ENCODE data around the gene ARID3C.

DNA sequence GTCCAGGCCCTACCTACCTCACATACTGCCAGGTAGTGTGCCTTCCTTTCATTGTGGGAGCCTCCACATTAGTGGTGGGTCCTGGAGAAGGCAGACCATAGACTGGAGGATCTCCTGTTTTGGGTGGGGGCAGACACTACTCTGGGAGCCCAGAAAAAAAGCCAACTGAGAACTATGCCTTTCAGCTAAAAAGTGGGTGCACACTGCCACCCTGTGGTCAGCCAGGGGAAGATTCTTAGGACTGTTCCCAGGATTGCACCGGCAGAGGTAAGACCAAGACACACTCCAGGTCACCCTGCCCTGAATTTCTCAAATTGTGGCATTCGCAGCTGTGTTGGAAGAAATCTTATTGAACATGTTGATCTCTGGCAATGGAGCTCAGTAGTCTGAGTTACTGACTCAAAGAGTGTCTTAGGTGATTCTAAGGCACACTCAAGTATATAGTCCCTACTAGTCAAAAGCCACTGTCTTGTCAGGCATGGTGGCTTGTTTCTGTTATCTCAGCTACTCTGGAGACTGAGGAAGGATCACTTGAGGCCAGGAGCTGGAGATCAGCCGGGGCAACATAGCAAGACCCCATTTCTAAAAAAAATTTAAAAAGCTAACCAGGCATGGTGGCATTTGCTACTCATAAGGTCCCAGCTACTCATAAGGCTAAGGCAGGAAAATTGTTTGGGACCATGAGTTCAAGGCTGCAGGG is 5.1 kb upstream of the ARID3C start:
- TF ChIP-seq, protein P1, sequence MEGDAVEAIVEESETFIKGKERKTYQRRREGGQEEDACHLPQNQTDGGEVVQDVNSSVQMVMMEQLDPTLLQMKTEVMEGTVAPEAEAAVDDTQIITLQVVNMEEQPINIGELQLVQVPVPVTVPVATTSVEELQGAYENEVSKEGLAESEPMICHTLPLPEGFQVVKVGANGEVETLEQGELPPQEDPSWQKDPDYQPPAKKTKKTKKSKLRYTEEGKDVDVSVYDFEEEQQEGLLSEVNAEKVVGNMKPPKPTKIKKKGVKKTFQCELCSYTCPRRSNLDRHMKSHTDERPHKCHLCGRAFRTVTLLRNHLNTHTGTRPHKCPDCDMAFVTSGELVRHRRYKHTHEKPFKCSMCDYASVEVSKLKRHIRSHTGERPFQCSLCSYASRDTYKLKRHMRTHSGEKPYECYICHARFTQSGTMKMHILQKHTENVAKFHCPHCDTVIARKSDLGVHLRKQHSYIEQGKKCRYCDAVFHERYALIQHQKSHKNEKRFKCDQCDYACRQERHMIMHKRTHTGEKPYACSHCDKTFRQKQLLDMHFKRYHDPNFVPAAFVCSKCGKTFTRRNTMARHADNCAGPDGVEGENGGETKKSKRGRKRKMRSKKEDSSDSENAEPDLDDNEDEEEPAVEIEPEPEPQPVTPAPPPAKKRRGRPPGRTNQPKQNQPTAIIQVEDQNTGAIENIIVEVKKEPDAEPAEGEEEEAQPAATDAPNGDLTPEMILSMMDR (IDR thresholded peaks at IDR 0.05): peak in 3 of 4 experiments; percentile 77 to 85 (median 78)
- TF ChIP-seq POLR2AphosphoS5 (IDR thresholded peaks at IDR 0.05): no peak
- TF ChIP-seq POLR2A (IDR thresholded peaks at IDR 0.05): no peak

Measured in gastroesophageal sphincter (tissue), 3 donors.